HepG2 (cell line): ENCODE results near the gene RABGAP1. TPM values are rescaled to one million over a fixed set of nuclear protein-coding genes. Genes with fewer than 3 reads are reported as not detected.

ENCODE experiments used
- AGO1 ChIP-seq: fragments of 200-400 bp; formaldehyde crosslinking; IDR thresholded peaks from 2 replicates; pipeline ENCODE4 v1.6.1; 2017; ENCODE audit warnings: mild to moderate bottlenecking, low read depth, low read length, moderate library complexity; ENCODE audit not compliant: poor library complexity, severe bottlenecking
- ARID3A ChIP-seq: IDR thresholded peaks from 2 replicates; pipeline ENCODE4 v1.6.1; 2012; ENCODE audit warnings: low read depth, low read length, improper control_type of control experiment
- ARNT2 ChIP-seq: sonication (generic); formaldehyde crosslinking; IDR thresholded peaks from 2 replicates; pipeline ENCODE4 v1.8.0; 2022; ENCODE audit warnings: mild to moderate bottlenecking, low read depth, missing genetic modification reagents, moderate library complexity
- ATF4 ChIP-seq, 2 experiments: fragments of 450-650 bp in 1 of 2; sonication (generic) in 1 of 2; formaldehyde crosslinking; IDR thresholded peaks; 2 replicates each; pipeline versions ENCODE4 v1.5.0 to v1.8.0; 2020 to 2022; ENCODE audit warnings: mild to moderate bottlenecking in 1 of 2, missing genetic modification reagents in 1 of 2
- GLI4 ChIP-seq: sonication (generic); formaldehyde crosslinking; IDR thresholded peaks from 2 replicates; pipeline ENCODE4 v1.5.1; 2020; ENCODE audit warnings: missing genetic modification reagents, mild to moderate bottlenecking, moderate library complexity, borderline replicate concordance
- HNF4G ChIP-seq, 2 experiments: sonication (generic) in 1 of 2; formaldehyde crosslinking in 1 of 2; IDR thresholded peaks; 2 replicates each; pipeline versions ENCODE4 v1.4.0 to v1.6.1; 2011 to 2020; ENCODE audit warnings: borderline replicate concordance in 2 of 2, low read depth in 2 of 2, mild to moderate bottlenecking in 2 of 2, low read length in 1 of 2, missing genetic modification reagents in 1 of 2, moderate library complexity in 1 of 2
- IRF2 ChIP-seq: IDR thresholded peaks from 2 replicates; pipeline ENCODE4 v1.6.1; 2018; ENCODE audit warnings: missing genetic modification reagents, missing compliant biosample characterization
- KLF12 ChIP-seq: sonication (generic); formaldehyde crosslinking; IDR thresholded peaks from 2 replicates; pipeline ENCODE4 v1.4.0; 2020; ENCODE audit warnings: missing genetic modification reagents, borderline replicate concordance
- MTERF4 ChIP-seq: sonication (generic); formaldehyde crosslinking; IDR thresholded peaks from 2 replicates; pipeline ENCODE4 v1.8.0; 2023; ENCODE audit warnings: mild to moderate bottlenecking, missing genetic modification reagents
- SRSF1 ChIP-seq: fragments of 200-400 bp; formaldehyde crosslinking; optimal IDR thresholded peaks from 2 replicates; pipeline ENCODE3; 2017; ENCODE audit warnings: mild to moderate bottlenecking, low read depth, low read length, moderate library complexity
- SRY ChIP-seq: sonication (generic); formaldehyde crosslinking; IDR thresholded peaks from 2 replicates; pipeline ENCODE4 v1.8.0; 2022; ENCODE audit warnings: mild to moderate bottlenecking, missing genetic modification reagents
- TARDBP ChIP-seq: sonication (generic); formaldehyde crosslinking; IDR thresholded peaks from 2 replicates; pipeline ENCODE4 v1.8.0; 2022; ENCODE audit warnings: mild to moderate bottlenecking, missing genetic modification reagents
- TOE1 ChIP-seq: sonication (generic); formaldehyde crosslinking; IDR thresholded peaks from 2 replicates; pipeline ENCODE4 v1.4.0; 2020; ENCODE audit warnings: mild to moderate bottlenecking, missing genetic modification reagents
- ZNF275 ChIP-seq: sonication (generic); formaldehyde crosslinking; IDR thresholded peaks from 2 replicates; pipeline ENCODE4 v1.8.0; 2022; ENCODE audit warnings: missing genetic modification reagents, mild to moderate bottlenecking, inconsistent platforms, borderline replicate concordance
- ZNF512B ChIP-seq: sonication (generic); formaldehyde crosslinking; IDR thresholded peaks from 2 replicates; pipeline ENCODE4 v1.5.1; 2020; ENCODE audit warnings: missing genetic modification reagents, mild to moderate bottlenecking, borderline replicate concordance
- ZNF572 ChIP-seq: sonication (generic); formaldehyde crosslinking; IDR thresholded peaks from 2 replicates; pipeline ENCODE4 v1.5.1; 2020; ENCODE audit warnings: mild to moderate bottlenecking, missing genetic modification reagents
- ZNF580 ChIP-seq: IDR thresholded peaks from 2 replicates; pipeline ENCODE4 v1.6.1; 2016; ENCODE audit warnings: low read depth, borderline replicate concordance
- ZNF615 ChIP-seq: sonication (generic); formaldehyde crosslinking; IDR thresholded peaks from 2 replicates; pipeline ENCODE4 v1.5.0; 2020; ENCODE audit warnings: mild to moderate bottlenecking, missing genetic modification reagents, borderline replicate concordance
- ZNF737 ChIP-seq: sonication (generic); formaldehyde crosslinking; IDR thresholded peaks from 2 replicates; pipeline ENCODE4 v1.5.0; 2020; ENCODE audit warnings: missing genetic modification reagents, mild to moderate bottlenecking, borderline replicate concordance
- polyA plus RNA-seq, 8 experiments: library from polyadenylated mRNA; depleted of rRNA in 3 of 8; stranded (reverse) in 7 of 8; unstranded in 1 of 8; fragments of >200 nt; fragmentation: Illumina TruSeq in 4 of 8; extraction: Trizol in 4 of 8; gene quantifications; 2 replicates each; pipeline versions ENCODE4 v1.2.1 to v1.2.3, GENCODE V29; 2011 to 2016; ENCODE audit warnings: low read depth in 4 of 8, missing spikeins in 1 of 8, mixed read lengths in 1 of 8; ENCODE audit not compliant: insufficient read depth in 1 of 8
- total RNA-seq, 5 experiments: library from RNA; depleted of rRNA; stranded (reverse); fragments of >200 nt; fragmentation: Illumina TruSeq; extraction: Trizol; gene quantifications; 2 replicates each; pipeline ENCODE4 v1.2.3, GENCODE V29; 2016; ENCODE audit warnings: low read depth in 1 of 5

RABGAP1 gene
- total and polyA plus RNA-seq, 2 of the 13 experiments (the other 11 are each of a cell fraction or from before 2014, with no cell fraction given) = 19.1 to 19.3 TPM

- TF ChIP-seq ZNF512B (CRISPR knock-in tag) (no peak), TOE1 (CRISPR knock-in tag) (0 out of 2 replicates have a peak, but pooled peaks have one; percentile 52), HNF4G (IDR thresholded peaks at IDR 0.05; ENCODE audit: borderline replicate concordance, low read depth, low read length) (no peak), HNF4G (CRISPR knock-in tag; IDR thresholded peaks at IDR 0.05; ENCODE audit: borderline replicate concordance, low read depth) (no peak), AGO1 (no peak), ARNT2 (no peak), TARDBP (peak; percentile 57; the same call in 1 of the 2 replicates), KLF12 (no peak), ZNF580 (peak; percentile 57; the same call in 1 of the 2 replicates), ZNF615 (CRISPR knock-in tag) (no peak), GLI4 (CRISPR knock-in tag) (no peak), ZNF572 (no peak), ZNF275 (CRISPR knock-in tag) (0 out of 2 replicates have a peak, but pooled peaks have one; percentile 33), ARID3A (no peak), ZNF737 (CRISPR knock-in tag) (no peak), SRSF1 (peak; percentile 36), SRY (CRISPR knock-in tag) (peak; percentile 56; the same call in 1 of the 2 replicates), IRF2 (CRISPR knock-in tag) (no peak; the same call in 1 of the 2 replicates), MTERF4 (no peak), ATF4 (CRISPR knock-in tag; IDR thresholded peaks at IDR 0.05) (0 out of 4 replicates have a peak, but pooled peaks of 1 of the 2 experiments have one; percentile 10)
These were observed 27.7 kb upstream of the RABGAP1 start, which contains the start of gene ZBTB6 (continued) for GRCh38 chr9:122912964-122913673.
